ENCODE results near the gene CALD1. TPM values are rescaled to one million over a fixed set of nuclear protein-coding genes. Genes with fewer than 3 reads are reported as not detected.

CALD1 gene
- total RNA-seq, 1 donor from 2014 or later = 61.8 TPM

GRCh38 chr7:134839298-134839697, 59.9 kb downstream of the CALD1 start:
- Mint-ChIP-seq H3K4me3 (ENCODE audit: unreplicated experiment) (no peak overlapping the region), H3K36me3 (ENCODE audit: unreplicated experiment) (no peaks in the 10 kb centered on the region), H3K27ac (ENCODE audit: unreplicated experiment) (no peak overlapping the region), H3K4me1 (ENCODE audit: low read depth, unreplicated experiment) (peaks cover 8% of the 10 kb centered on the region), H3K9me3 (ENCODE audit: unreplicated experiment) (no peaks in the 10 kb centered on the region), H3K27me3 (ENCODE audit: unreplicated experiment) (no peaks in the 10 kb centered on the region)
- no peak for TF ChIP-seq CTCF (IDR thresholded peaks at IDR 0.05; ENCODE audit: partially characterized antibody, unreplicated experiment)
- DNase-seq = no peak

- no peak for DNase-seq
- H3K9me3 Mint-ChIP-seq (ENCODE audit: unreplicated experiment) = no peaks in the 10 kb centered on the region
- TF ChIP-seq CTCF (IDR thresholded peaks at IDR 0.05; ENCODE audit: partially characterized antibody, unreplicated experiment) = no peak
- H3K36me3 Mint-ChIP-seq (ENCODE audit: unreplicated experiment) = no peaks in the 10 kb centered on the region
- no peak overlapping the region for H3K4me3 Mint-ChIP-seq (ENCODE audit: unreplicated experiment)
- peaks cover 2% of the 10 kb centered on the region for H3K4me1 Mint-ChIP-seq (ENCODE audit: low read depth, unreplicated experiment)
- no peak overlapping the region for H3K27ac Mint-ChIP-seq (ENCODE audit: unreplicated experiment)
- H3K27me3 Mint-ChIP-seq (ENCODE audit: unreplicated experiment) = no peaks in the 10 kb centered on the region
These were observed 62.6 kb downstream of the CALD1 start for GRCh38 chr7:134842062-134842461.

GRCh38 chr7:134842886-134843430, 63.5 kb downstream of the CALD1 start:
- no peaks in the 10 kb centered on the region for H3K27me3 Mint-ChIP-seq (ENCODE audit: unreplicated experiment)
- H3K27ac Mint-ChIP-seq (ENCODE audit: unreplicated experiment) = no peak overlapping the region
- no peaks in the 10 kb centered on the region for H3K9me3 Mint-ChIP-seq (ENCODE audit: unreplicated experiment)
- H3K4me1 Mint-ChIP-seq (ENCODE audit: low read depth, unreplicated experiment) = peaks cover 2% of the 10 kb centered on the region
- no peaks in the 10 kb centered on the region for H3K36me3 Mint-ChIP-seq (ENCODE audit: unreplicated experiment)
- H3K4me3 Mint-ChIP-seq (ENCODE audit: unreplicated experiment) = no peak overlapping the region
- TF ChIP-seq CTCF (IDR thresholded peaks at IDR 0.05; ENCODE audit: partially characterized antibody, unreplicated experiment) = no peak
- DNase-seq = no peak

GRCh38 chr7:134844200-134844599, 64.8 kb downstream of the CALD1 start:
- no peak for DNase-seq
- peaks cover 2% of the 10 kb centered on the region for H3K4me1 Mint-ChIP-seq (ENCODE audit: low read depth, unreplicated experiment)
- H3K4me3 Mint-ChIP-seq (ENCODE audit: unreplicated experiment) = no peak overlapping the region
- no peak overlapping the region for H3K27ac Mint-ChIP-seq (ENCODE audit: unreplicated experiment)
- no peaks in the 10 kb centered on the region for H3K36me3 Mint-ChIP-seq (ENCODE audit: unreplicated experiment)
- no peaks in the 10 kb centered on the region for H3K27me3 Mint-ChIP-seq (ENCODE audit: unreplicated experiment)
- H3K9me3 Mint-ChIP-seq (ENCODE audit: unreplicated experiment) = no peaks in the 10 kb centered on the region
- TF ChIP-seq CTCF (IDR thresholded peaks at IDR 0.05; ENCODE audit: partially characterized antibody, unreplicated experiment) = no peak

GRCh38 chr7:134845461-134845860, 66.0 kb downstream of the CALD1 start:
- Mint-ChIP-seq H3K4me3 (ENCODE audit: unreplicated experiment) (no peak overlapping the region), H3K9me3 (ENCODE audit: unreplicated experiment) (no peaks in the 10 kb centered on the region), H3K27me3 (ENCODE audit: unreplicated experiment) (no peaks in the 10 kb centered on the region), H3K36me3 (ENCODE audit: unreplicated experiment) (no peaks in the 10 kb centered on the region), H3K4me1 (ENCODE audit: low read depth, unreplicated experiment) (peaks cover 2% of the 10 kb centered on the region), H3K27ac (ENCODE audit: unreplicated experiment) (no peak overlapping the region)
- TF ChIP-seq CTCF (IDR thresholded peaks at IDR 0.05; ENCODE audit: partially characterized antibody, unreplicated experiment) = no peak
- DNase-seq = no peak

Data from glutamatergic neuron (in vitro differentiated cells).